Heart left ventricle (tissue), 13 donors: Measurements from ENCODE around the gene FPR1.

Experiments
- CTCF ChIP-seq, 12 donors: fragments of 200-600 bp; sonication (generic) in 4 of 12; IDR thresholded peaks; one replicate each; pipeline versions ENCODE4 v1.5.0 to v1.8.0; 2018 to 2022; ENCODE audit warnings: antibody characterized with exemption in 12 of 12, mild to moderate bottlenecking in 5 of 12
- POLR2A ChIP-seq, 2 donors: fragments of 450-650 bp; IDR thresholded peaks; one replicate each; pipeline ENCODE4 v1.6.1; 2017; ENCODE audit warnings: antibody characterized with exemption in 2 of 2, mild to moderate bottlenecking in 2 of 2, moderate library complexity in 2 of 2
- donor health status: ischemic (EF 13 %, LVEDD 7.1; RV severe dilation, severe dysfunction).
- donor health status: DM: no; HTN: yes; CAD: no.
- donor health status: DM: no; HTN: no; CAD: no.
- donor health status: ischemic (EF 25% LVEDD 6.9; RV normal size, moderate dysfunction).
- donor health status: ischemic (EF 25% LVEDD 5.7; RV mildly dilated, moderate dysfunction).
- donor health status: ischemic (EF 35%, LVEDD 5.7; RV mildly dilated, moderate dysfunction).
- donor health status: nonischemic (EF 11% LVEDD 7.7; RV severe dilation, severe dysfunction).
- donor health status: DM: yes; HTN: yes; CAD: no.
- donor health status: PGD.
- donor health status: ischemic (EF 29% LVEDD 5.4; RV normal size, mild dysfunction).
- donor health status: nonischemic (EF 23%, LVEDD 6.1; RV moderate dilation, normal function).

DNA sequence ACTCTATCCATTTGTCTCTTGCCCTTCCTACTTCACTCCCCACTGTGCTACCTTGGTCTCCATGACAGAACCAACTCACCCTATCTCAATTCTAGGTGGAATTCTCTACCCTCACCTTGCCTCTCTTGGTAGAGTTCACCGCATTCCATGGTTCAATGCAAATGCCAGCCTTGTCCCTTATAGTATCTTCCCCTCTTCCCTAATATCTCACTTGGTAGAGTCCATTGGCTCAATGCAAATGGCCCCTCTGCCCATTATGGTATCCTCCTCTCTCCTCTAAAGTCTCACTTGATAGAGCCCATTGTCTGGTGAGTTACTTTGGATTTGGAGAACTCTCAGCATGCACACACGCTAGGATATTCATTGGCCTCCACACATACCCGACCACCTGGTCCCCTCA lies 35.8 kb downstream of the FPR1 start:
- TF ChIP-seq POLR2A (IDR thresholded peaks at IDR 0.05): no peak
- no peak for TF ChIP-seq CTCF (IDR thresholded peaks at IDR 0.05)
